ENCODE results near the gene CCDC144A.
"Not testable (repeated sequence)": the region's sequence is repeated elsewhere in the genome, so short reads cannot be mapped to it uniquely, and the experiment has no call there.

CCDC144A gene

DNA sequence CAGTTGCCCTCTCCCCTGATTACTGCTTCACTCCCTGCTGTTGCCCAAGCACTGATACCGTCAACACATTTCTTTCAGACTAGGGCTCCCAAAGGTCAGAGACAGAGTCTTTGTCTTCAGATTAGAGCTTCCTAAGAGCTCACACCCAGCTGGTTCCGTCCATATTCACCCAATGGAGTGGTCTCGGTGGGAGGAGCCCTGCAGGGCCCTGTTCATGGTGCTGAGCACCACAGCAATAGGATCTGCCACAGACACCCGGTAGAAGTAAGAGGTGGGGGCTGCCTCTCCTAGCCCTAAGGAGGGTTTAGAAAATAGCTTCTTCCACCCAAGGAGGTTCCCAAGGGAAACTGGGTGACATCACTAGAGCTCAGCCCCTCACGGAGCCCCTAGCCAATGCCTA is 128.3 kb downstream of the CCDC144A start:
- no peak for DNase-seq (ENCODE audit: low spot score)

DNA sequence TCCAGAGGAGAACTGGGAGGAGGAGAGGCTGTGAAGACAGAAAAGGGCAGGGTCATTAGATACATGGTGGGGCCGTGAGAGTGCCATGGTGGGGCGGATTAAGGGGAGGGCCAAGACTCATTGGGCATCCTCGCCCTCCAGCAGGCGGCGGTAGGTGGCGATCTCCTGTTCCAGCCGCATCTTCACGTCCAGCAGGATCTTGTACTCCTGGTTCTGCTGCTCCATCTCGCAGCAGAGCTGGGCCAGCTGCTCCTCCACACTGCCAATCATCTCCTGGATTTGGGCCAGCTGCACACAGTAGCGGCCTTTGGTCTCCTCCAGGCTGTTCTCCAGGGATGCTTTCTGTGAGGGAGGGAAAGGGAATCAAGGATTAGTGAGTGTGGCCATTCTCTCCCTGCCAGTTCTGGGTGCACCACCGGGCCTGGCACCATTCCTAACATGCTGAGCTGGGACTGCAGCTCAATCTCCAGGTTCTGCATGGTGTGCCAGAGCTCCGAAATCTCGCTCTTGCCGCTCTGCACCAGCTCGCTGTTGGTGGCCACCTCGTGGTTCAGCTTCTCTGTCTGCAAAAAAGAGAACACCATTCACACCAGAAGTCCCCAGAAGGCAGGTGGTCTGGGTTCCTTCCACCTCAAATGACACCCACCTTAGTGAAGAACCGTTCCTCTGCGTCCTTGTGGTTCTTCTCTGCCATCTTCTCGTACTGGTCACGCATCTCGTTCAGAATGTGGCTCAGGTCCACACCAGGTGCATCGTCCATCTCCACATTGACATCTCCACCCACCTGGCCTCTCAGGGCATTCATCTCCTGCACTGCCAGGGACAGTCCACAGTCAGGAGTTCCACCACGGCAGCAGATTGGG is 129.0 kb downstream of the CCDC144A start:
- no peak for DNase-seq (ENCODE audit: low spot score)

DNA sequence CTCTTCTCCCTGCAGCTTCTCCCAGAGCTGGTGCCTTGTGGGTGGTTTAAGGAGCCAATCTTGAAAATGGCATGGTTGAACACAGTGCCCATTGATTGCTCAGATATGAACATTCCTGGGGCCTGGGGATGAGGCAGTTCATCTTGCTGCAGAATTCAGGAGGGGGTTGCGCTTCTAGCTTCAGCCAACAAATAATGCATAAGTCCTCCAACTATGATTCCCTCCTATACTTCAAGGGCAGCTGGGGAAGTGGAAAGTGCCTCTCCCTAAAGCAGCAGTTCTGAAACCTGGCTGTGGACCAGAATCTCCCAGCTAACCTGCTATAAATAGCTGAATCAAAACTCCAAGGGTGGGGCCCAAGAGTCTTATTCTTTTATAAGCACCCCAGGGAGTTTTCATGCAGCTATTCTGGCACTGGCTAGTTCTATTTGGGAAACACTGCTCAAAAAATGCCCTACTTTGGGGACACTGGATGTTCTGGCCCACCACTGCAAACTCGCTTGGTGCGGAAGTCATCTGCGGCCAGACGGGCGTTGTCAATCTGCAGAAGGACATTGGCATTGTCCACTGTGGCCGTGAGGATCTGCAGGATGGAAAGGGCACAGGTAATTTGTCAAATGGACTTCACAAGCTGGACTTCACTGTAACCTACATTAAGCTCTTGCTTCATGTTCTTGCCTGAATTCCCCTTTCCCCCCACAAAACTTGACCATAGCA is 130.3 kb downstream of the CCDC144A start:
- DNase-seq (ENCODE audit: low spot score), result no peak

DNA sequence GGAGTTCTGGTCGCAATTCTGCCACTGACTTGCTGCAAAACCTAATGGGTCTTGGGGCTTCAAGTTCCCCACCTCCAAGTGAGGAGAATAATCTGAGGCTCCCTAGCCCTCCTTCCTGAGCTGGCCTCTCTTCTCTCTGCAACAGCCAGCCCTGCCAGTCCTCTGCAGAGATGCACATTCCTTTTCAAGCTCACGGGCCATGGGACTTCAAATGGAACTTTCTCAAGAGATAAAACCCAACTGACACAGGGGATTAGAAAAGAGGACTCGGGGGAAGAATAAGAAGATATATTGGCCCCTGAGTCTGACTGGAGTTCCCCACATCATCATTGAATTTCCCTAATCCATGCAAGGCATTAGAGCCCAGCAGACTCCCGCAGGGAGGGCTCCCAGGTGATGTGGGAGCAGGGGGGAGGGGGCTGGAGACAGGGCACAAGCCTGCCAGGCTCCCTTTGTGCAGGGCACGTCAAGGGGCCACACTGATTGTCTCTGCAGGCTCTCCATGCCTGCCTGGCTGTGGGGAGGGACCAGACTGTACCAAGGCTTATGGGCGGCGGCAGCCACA is 131.0 kb downstream of the CCDC144A start:
- DNase-seq (ENCODE audit: low spot score), result no peak

DNA sequence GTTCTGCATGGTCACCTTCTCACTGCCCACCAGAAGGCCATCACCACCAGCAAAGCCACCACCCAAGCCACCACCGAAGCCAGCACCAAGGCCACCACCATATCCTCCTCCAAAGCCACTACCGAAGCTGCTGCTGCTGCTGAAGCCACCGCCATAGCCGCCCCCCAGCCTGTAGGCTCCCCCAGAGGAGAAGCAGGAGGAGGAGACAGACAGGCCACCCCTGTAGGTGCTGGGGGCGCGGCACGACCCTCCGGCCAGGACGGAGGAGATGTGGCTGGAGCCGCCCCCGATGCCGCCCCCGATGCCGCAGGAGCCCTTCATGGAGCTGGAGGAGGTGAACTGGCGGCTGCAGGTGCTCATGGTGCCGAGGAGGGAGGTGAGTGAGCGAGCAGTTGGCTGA is 132.1 kb downstream of the CCDC144A start:
- DNase-seq (ENCODE audit: low spot score), result not testable (repeated sequence)

DNA sequence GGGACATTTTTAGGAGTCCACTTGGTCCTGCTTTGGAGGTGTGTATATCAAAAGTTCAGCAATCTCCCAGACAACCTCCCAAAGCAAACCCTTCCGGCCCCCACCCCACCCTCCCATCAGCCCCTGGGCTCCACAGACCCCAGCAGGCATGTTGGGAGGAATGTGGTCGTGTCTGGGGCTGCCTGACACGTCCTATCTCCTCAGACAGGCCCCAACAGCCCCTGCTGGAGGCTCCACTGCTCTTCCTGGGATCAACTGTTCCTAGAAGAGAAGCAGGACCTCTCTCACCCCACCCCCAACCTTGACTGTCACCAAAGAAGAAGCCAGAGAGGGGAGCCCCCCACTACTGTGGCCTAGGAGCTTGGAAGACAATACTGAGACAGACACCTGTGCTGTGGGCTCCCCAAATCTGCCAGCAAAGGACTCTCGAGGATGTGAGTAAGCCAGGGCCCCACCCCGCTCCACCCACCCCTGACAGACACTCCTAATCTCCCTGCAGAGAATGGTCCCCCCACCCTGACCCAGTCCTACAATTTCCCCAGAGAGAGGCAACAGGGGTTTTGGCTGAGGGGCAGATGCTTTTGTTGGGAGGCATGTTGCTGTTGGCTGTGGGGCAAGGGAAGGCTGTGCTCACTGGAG is 133.8 kb downstream of the CCDC144A start:
- not testable (repeated sequence) for DNase-seq (ENCODE audit: low spot score)

Measured in RKO (cell line).